Liver (tissue), 9 donors: Measurements from ENCODE around the gene LDB2. TPM values are rescaled to one million over a fixed set of nuclear protein-coding genes. Genes with fewer than 3 reads are reported as not detected.

Experiments used
- DNase-seq: peaks from one replicate; pipeline ENCODE4 v3.0.0-alpha.2; 2017; ENCODE audit warnings: low spot score
- H3K27ac ChIP-seq, 2 donors: one replicate each; pipeline ENCODE4 v1.7.0; 2013; ENCODE audit warnings: inconsistent platforms in 2 of 2, low read length in 2 of 2, control low read depth in 1 of 2, low read depth in 1 of 2, mild to moderate bottlenecking in 1 of 2
- H3K27me3 ChIP-seq, 4 donors: one replicate each; pipeline versions ENCODE4 v1.6.1 to v1.7.0; 2013; ENCODE audit warnings: low read length in 3 of 4, inconsistent platforms in 1 of 4, mild to moderate bottlenecking in 1 of 4, moderate library complexity in 1 of 4; ENCODE audit not compliant: control insufficient read depth in 4 of 4, insufficient read depth in 4 of 4
- H3K36me3 ChIP-seq, 4 donors: one replicate each; pipeline versions ENCODE4 v1.6.1 to v1.7.0; 2013; ENCODE audit warnings: low read length in 3 of 4, mild to moderate bottlenecking in 3 of 4, low read depth in 1 of 4, moderate library complexity in 1 of 4; ENCODE audit not compliant: control insufficient read depth in 4 of 4, insufficient read depth in 3 of 4
- H3K4me1 ChIP-seq, 4 donors: one replicate each; pipeline versions ENCODE4 v1.6.1 to v1.7.0; 2013; ENCODE audit warnings: low read length in 3 of 4, mild to moderate bottlenecking in 3 of 4, moderate library complexity in 1 of 4; ENCODE audit not compliant: control insufficient read depth in 4 of 4, insufficient read depth in 4 of 4
- H3K4me3 ChIP-seq, 3 donors: one replicate each; pipeline versions ENCODE4 v1.6.1 to v1.7.0; 2013; ENCODE audit warnings: low read length in 3 of 3, control low read depth in 1 of 3, low read depth in 1 of 3, mild to moderate bottlenecking in 1 of 3
- H3K9ac ChIP-seq, 2 donors: one replicate each; pipeline ENCODE4 v1.7.0; 2013; ENCODE audit warnings: low read length in 2 of 2, mild to moderate bottlenecking in 2 of 2, moderate library complexity in 2 of 2, control low read depth in 1 of 2, low read depth in 1 of 2
- H3K9me3 ChIP-seq, 4 donors: one replicate each; pipeline versions ENCODE4 v1.6.1 to v1.7.0; 2013; ENCODE audit warnings: low read length in 3 of 4; ENCODE audit not compliant: control insufficient read depth in 4 of 4
- ATF3 ChIP-seq: IDR thresholded peaks from 2 replicates; pipeline ENCODE4 v1.6.1; 2016; ENCODE audit warnings: antibody characterized with exemption
- CTCF ChIP-seq: fragments of 150-350 bp; IDR thresholded peaks from 2 replicates; pipeline ENCODE4 v1.5.1; 2017; ENCODE audit warnings: improper control_type of control experiment, low read depth, low read length; ENCODE audit not compliant: missing input control
- EGR1 ChIP-seq, 2 donors: IDR thresholded peaks; 2 replicates each; pipeline ENCODE4 v1.6.1; 2016 to 2018; ENCODE audit warnings: antibody characterized with exemption in 2 of 2, low read depth in 2 of 2
- FOXA1 ChIP-seq: IDR thresholded peaks from 2 replicates; pipeline ENCODE4 v1.6.1; 2016; ENCODE audit warnings: antibody characterized with exemption
- FOXA2 ChIP-seq: IDR thresholded peaks from 2 replicates; pipeline ENCODE4 v1.6.1; 2016; ENCODE audit warnings: antibody characterized with exemption
- HNF4A ChIP-seq, 2 donors: conservative IDR thresholded peaks; 2 replicates each; pipeline ENCODE4 v1.6.1; 2016; ENCODE audit warnings: antibody characterized with exemption in 2 of 2, mild to moderate bottlenecking in 2 of 2
- HNF4G ChIP-seq: IDR thresholded peaks from 2 replicates; pipeline ENCODE4 v1.6.1; 2016; ENCODE audit warnings: antibody characterized with exemption
- JUND ChIP-seq, 2 donors: IDR thresholded peaks; 2 replicates each; pipeline ENCODE4 v1.6.1; 2016; ENCODE audit warnings: antibody characterized with exemption in 2 of 2
- NR2F2 ChIP-seq: IDR thresholded peaks from 2 replicates; pipeline ENCODE4 v1.6.1; 2016; ENCODE audit warnings: antibody characterized with exemption
- RAD21 ChIP-seq, 2 donors: IDR thresholded peaks; 2 replicates each; pipeline ENCODE4 v1.6.1; 2016; ENCODE audit warnings: antibody characterized with exemption in 2 of 2, mild to moderate bottlenecking in 2 of 2
- RXRA ChIP-seq, 2 donors: IDR thresholded peaks; 2 replicates each; pipeline ENCODE4 v1.6.1; 2017 to 2018; ENCODE audit warnings: antibody characterized with exemption in 2 of 2, mild to moderate bottlenecking in 1 of 2
- SP1 ChIP-seq: IDR thresholded peaks from 2 replicates; pipeline ENCODE4 v1.6.1; 2018; ENCODE audit warnings: antibody characterized with exemption, mild to moderate bottlenecking
- TAF1 ChIP-seq: conservative IDR thresholded peaks from 2 replicates; pipeline ENCODE4 v1.6.1; 2016; ENCODE audit warnings: antibody characterized with exemption, mild to moderate bottlenecking
- YY1 ChIP-seq: IDR thresholded peaks from 2 replicates; pipeline ENCODE4 v1.6.1; 2016; ENCODE audit warnings: antibody characterized with exemption, mild to moderate bottlenecking
- WGBS: extraction: QIAGEN DNeasy Blood & Tissue Kit; methylation state at CpG from one replicate; pipeline ENCODE4 v1.1.7; 2013; 5-methylcytosine and 5-hydroxymethylcytosine counted together
- polyA plus RNA-seq, 2 donors: library from polyadenylated mRNA; stranded (reverse) in 1 of 2; unstranded in 1 of 2; fragments of 200-250 nt in 1 of 2; fragments of >200 nt in 1 of 2; fragmentation: Nextera tagmentation in 1 of 2; extraction: Ambion mirVana in 1 of 2; gene quantifications; one replicate each; pipeline versions ENCODE4 v1.2.1 to v1.2.3, GENCODE V29; 2013 to 2015
- total RNA-seq, 2 donors: library from RNA; depleted of rRNA; stranded (reverse); fragments of >200 nt; gene quantifications; one replicate each; pipeline ENCODE4 v1.2.3, GENCODE V29; 2014
- TF ChIP-seq, protein P1 (sequence below): IDR thresholded peaks from 2 replicates; pipeline ENCODE4 v1.6.1; 2016; ENCODE audit warnings: antibody characterized with exemption
- TF ChIP-seq, protein P2 (sequence below): IDR thresholded peaks from 2 replicates; pipeline ENCODE4 v1.6.1; 2016; ENCODE audit warnings: antibody characterized with exemption
- TF ChIP-seq, protein P3 (sequence below): IDR thresholded peaks from 2 replicates; pipeline ENCODE4 v1.6.1; 2016; ENCODE audit warnings: antibody characterized with exemption, mild to moderate bottlenecking
- donor health status: healthy.
- donor health status: healthy.
- donor health status: healthy.
- donor health status: healthy.
- donor health status: healthy.

The LDB2 gene
- total and polyA plus RNA-seq, 4 donors: 7.4 to 31.9 (median 16.8) TPM

GRCh38 chr4:16508968-16509367 is 389.5 kb downstream of the LDB2 start:
- no peak for DNase-seq
- WGBS: 56% methylated on average over 1 of the region's 1 CpG
- TF ChIP-seq RAD21 (IDR thresholded peaks at IDR 0.05): no peak
- TF ChIP-seq, protein P1, sequence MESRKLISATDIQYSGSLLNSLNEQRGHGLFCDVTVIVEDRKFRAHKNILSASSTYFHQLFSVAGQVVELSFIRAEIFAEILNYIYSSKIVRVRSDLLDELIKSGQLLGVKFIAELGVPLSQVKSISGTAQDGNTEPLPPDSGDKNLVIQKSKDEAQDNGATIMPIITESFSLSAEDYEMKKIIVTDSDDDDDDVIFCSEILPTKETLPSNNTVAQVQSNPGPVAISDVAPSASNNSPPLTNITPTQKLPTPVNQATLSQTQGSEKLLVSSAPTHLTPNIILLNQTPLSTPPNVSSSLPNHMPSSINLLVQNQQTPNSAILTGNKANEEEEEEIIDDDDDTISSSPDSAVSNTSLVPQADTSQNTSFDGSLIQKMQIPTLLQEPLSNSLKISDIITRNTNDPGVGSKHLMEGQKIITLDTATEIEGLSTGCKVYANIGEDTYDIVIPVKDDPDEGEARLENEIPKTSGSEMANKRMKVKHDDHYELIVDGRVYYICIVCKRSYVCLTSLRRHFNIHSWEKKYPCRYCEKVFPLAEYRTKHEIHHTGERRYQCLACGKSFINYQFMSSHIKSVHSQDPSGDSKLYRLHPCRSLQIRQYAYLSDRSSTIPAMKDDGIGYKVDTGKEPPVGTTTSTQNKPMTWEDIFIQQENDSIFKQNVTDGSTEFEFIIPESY: no peak
- no peak for TF ChIP-seq SP1
- TF ChIP-seq, protein P2, sequence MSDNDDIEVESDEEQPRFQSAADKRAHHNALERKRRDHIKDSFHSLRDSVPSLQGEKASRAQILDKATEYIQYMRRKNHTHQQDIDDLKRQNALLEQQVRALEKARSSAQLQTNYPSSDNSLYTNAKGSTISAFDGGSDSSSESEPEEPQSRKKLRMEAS: no peak
- TF ChIP-seq, protein P3, sequence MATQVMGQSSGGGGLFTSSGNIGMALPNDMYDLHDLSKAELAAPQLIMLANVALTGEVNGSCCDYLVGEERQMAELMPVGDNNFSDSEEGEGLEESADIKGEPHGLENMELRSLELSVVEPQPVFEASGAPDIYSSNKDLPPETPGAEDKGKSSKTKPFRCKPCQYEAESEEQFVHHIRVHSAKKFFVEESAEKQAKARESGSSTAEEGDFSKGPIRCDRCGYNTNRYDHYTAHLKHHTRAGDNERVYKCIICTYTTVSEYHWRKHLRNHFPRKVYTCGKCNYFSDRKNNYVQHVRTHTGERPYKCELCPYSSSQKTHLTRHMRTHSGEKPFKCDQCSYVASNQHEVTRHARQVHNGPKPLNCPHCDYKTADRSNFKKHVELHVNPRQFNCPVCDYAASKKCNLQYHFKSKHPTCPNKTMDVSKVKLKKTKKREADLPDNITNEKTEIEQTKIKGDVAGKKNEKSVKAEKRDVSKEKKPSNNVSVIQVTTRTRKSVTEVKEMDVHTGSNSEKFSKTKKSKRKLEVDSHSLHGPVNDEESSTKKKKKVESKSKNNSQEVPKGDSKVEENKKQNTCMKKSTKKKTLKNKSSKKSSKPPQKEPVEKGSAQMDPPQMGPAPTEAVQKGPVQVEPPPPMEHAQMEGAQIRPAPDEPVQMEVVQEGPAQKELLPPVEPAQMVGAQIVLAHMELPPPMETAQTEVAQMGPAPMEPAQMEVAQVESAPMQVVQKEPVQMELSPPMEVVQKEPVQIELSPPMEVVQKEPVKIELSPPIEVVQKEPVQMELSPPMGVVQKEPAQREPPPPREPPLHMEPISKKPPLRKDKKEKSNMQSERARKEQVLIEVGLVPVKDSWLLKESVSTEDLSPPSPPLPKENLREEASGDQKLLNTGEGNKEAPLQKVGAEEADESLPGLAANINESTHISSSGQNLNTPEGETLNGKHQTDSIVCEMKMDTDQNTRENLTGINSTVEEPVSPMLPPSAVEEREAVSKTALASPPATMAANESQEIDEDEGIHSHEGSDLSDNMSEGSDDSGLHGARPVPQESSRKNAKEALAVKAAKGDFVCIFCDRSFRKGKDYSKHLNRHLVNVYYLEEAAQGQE: no peak
- TF ChIP-seq EGR1 (IDR thresholded peaks at IDR 0.05; ENCODE audit: low read depth in 2 of 2): no peak
- no peak for TF ChIP-seq FOXA1
- no peak for TF ChIP-seq JUND (IDR thresholded peaks at IDR 0.05)
- TF ChIP-seq HNF4G: no peak
- TF ChIP-seq HNF4A (conservative IDR thresholded peaks at IDR 0.05): no peak
- no peak for TF ChIP-seq NR2F2
- TF ChIP-seq RXRA (IDR thresholded peaks at IDR 0.05): no peak

GRCh38 chr4:16505726-16506125 is 392.7 kb downstream of the LDB2 start:
- 64% methylated on average over 7 of the region's 7 CpGs for WGBS
- no peak overlapping the region for H3K27ac ChIP-seq
- H3K4me3 ChIP-seq: no peak overlapping the region
- no peaks in the 10 kb centered on the region for H3K27me3 ChIP-seq
- no peak for TF ChIP-seq RXRA (IDR thresholded peaks at IDR 0.05)
- peak; percentile 31 to 54 for TF ChIP-seq RAD21 (IDR thresholded peaks at IDR 0.05)
- TF ChIP-seq NR2F2: no peak
- TF ChIP-seq FOXA2: no peak
- TF ChIP-seq YY1: no peak
- TF ChIP-seq, protein P2: no peak
- TF ChIP-seq ATF3: no peak
- TF ChIP-seq, protein P1: no peak
- TF ChIP-seq FOXA1: no peak
- TF ChIP-seq JUND (IDR thresholded peaks at IDR 0.05): no peak
- TF ChIP-seq, protein P3: no peak
- no peak for TF ChIP-seq SP1
- TF ChIP-seq CTCF: peak; percentile 13
- TF ChIP-seq TAF1: no peak
- DNase-seq: no peak
- no peaks in the 10 kb centered on the region for H3K4me1 ChIP-seq
- peaks cover 3 to 7% (median 4%) of the 10 kb centered on the region in 4 donors for H3K9me3 ChIP-seq
- no peak overlapping the region for H3K9ac ChIP-seq
- H3K36me3 ChIP-seq: peaks cover 0 to 5% (median 1%) of the 10 kb centered on the region in 4 donors

More at GRCh38 chr4:16508968-16509367, 389.5 kb downstream of the LDB2 start:
- no peaks in the 10 kb centered on the region for H3K27me3 ChIP-seq
- H3K9me3 ChIP-seq: peaks cover 0 to 4% (median 1%) of the 10 kb centered on the region in 4 donors
- H3K4me3 ChIP-seq: no peak overlapping the region
- no peak overlapping the region for H3K27ac ChIP-seq
- peaks cover 0 to 5% (median 1%) of the 10 kb centered on the region in 4 donors for H3K36me3 ChIP-seq
- no peak overlapping the region for H3K9ac ChIP-seq
- no peaks in the 10 kb centered on the region for H3K4me1 ChIP-seq
